ENCODE measurements around the gene GNB5.

Gene GNB5

GRCh38 chr15:52207191-52207590 lies 16.0 kb upstream of the GNB5 start:
- no peaks in the 10 kb centered on the region for H3K9me3 ChIP-seq
- H3K36me3 ChIP-seq: no peaks in the 10 kb centered on the region
- no peak for TF ChIP-seq CTCF (IDR thresholded peaks at IDR 0.05)
- H3K27ac ChIP-seq: no peak overlapping the region
- H3K27me3 ChIP-seq: no peaks in the 10 kb centered on the region
- no peaks in the 10 kb centered on the region for H3K4me1 ChIP-seq (ENCODE audit: control insufficient read depth in 1 of 2, insufficient read depth in 1 of 2, low read depth in 1 of 2, low read length in 1 of 2)
- no peak overlapping the region for H3K4me3 ChIP-seq (ENCODE audit: low read depth in 1 of 2, low read length in 1 of 2)

- Histone ChIP-seq H3K27me3 (no peaks in the 10 kb centered on the region), H3K27ac (no peak overlapping the region), H3K36me3 (no peaks in the 10 kb centered on the region), H3K4me1 (ENCODE audit: control insufficient read depth in 1 of 2, insufficient read depth in 1 of 2, low read depth in 1 of 2, low read length in 1 of 2) (no peaks in the 10 kb centered on the region), H3K4me3 (ENCODE audit: low read depth in 1 of 2, low read length in 1 of 2) (no peak overlapping the region), H3K9me3 (no peaks in the 10 kb centered on the region)
- TF ChIP-seq CTCF (IDR thresholded peaks at IDR 0.05): no peak
These were observed 15.3 kb upstream of the GNB5 start for GRCh38 chr15:52206446-52206845.

GRCh38 chr15:52204657-52205056 lies 13.5 kb upstream of the GNB5 start:
- Histone ChIP-seq H3K27ac (no peak overlapping the region), H3K9me3 (no peaks in the 10 kb centered on the region), H3K4me3 (ENCODE audit: low read depth in 1 of 2, low read length in 1 of 2) (no peak overlapping the region), H3K27me3 (no peaks in the 10 kb centered on the region), H3K36me3 (no peaks in the 10 kb centered on the region), H3K4me1 (ENCODE audit: control insufficient read depth in 1 of 2, insufficient read depth in 1 of 2, low read depth in 1 of 2, low read length in 1 of 2) (no peaks in the 10 kb centered on the region)
- TF ChIP-seq CTCF (IDR thresholded peaks at IDR 0.05): no peak

GRCh38 chr15:52200831-52201365 lies 9.7 kb upstream of the GNB5 start:
- Histone ChIP-seq H3K9me3 (no peaks in the 10 kb centered on the region), H3K27ac (no peak overlapping the region), H3K36me3 (no peaks in the 10 kb centered on the region), H3K4me1 (ENCODE audit: control insufficient read depth in 1 of 2, insufficient read depth in 1 of 2, low read depth in 1 of 2, low read length in 1 of 2) (no peaks in the 10 kb centered on the region), H3K27me3 (no peaks in the 10 kb centered on the region), H3K4me3 (ENCODE audit: low read depth in 1 of 2, low read length in 1 of 2) (no peak overlapping the region)
- TF ChIP-seq CTCF (IDR thresholded peaks at IDR 0.05): no peak

GRCh38 chr15:52199271-52199670 lies 8.1 kb upstream of the GNB5 start:
- no peak for TF ChIP-seq CTCF (IDR thresholded peaks at IDR 0.05)
- no peaks in the 10 kb centered on the region for H3K4me1 ChIP-seq (ENCODE audit: control insufficient read depth in 1 of 2, insufficient read depth in 1 of 2, low read depth in 1 of 2, low read length in 1 of 2)
- H3K4me3 ChIP-seq (ENCODE audit: low read depth in 1 of 2, low read length in 1 of 2): no peak overlapping the region
- H3K36me3 ChIP-seq: no peaks in the 10 kb centered on the region
- H3K27ac ChIP-seq: no peak overlapping the region
- no peaks in the 10 kb centered on the region for H3K9me3 ChIP-seq
- H3K27me3 ChIP-seq: no peaks in the 10 kb centered on the region

GRCh38 chr15:52196891-52197290 lies 5.7 kb upstream of the GNB5 start:
- no peaks in the 10 kb centered on the region for H3K27me3 ChIP-seq
- TF ChIP-seq CTCF (IDR thresholded peaks at IDR 0.05): no peak
- H3K27ac ChIP-seq: no peak overlapping the region
- H3K36me3 ChIP-seq: no peaks in the 10 kb centered on the region
- no peak overlapping the region for H3K4me3 ChIP-seq (ENCODE audit: low read depth in 1 of 2, low read length in 1 of 2)
- no peaks in the 10 kb centered on the region for H3K9me3 ChIP-seq
- H3K4me1 ChIP-seq (ENCODE audit: control insufficient read depth in 1 of 2, insufficient read depth in 1 of 2, low read depth in 1 of 2, low read length in 1 of 2): no peaks in the 10 kb centered on the region
